ENCODE measurements around the gene CD58. TPM values are rescaled to one million over a fixed set of nuclear protein-coding genes. Genes with fewer than 3 reads are reported as not detected.
"Not testable (repeated sequence)": the region's sequence is repeated elsewhere in the genome, so short reads cannot be mapped to it uniquely, and the experiment has no call there.

Gene CD58
- total RNA-seq, 1 donor from 2014 or later, result 19.8 TPM

- ATAC-seq, result peak; percentile 33
These were observed 959 bp downstream of the CD58 start for GRCh38 chr1:116569776-116570357.

GRCh38 chr1:116569381-116569670 is 1.5 kb downstream of the CD58 start:
- no peak for ATAC-seq

- no peak for ATAC-seq
These were observed 2.0 kb downstream of the CD58 start for GRCh38 chr1:116568662-116569380.

GRCh38 chr1:116567790-116568661 is 2.8 kb downstream of the CD58 start:
- ATAC-seq, result no peak

GRCh38 chr1:116565222-116565621 is 5.6 kb downstream of the CD58 start:
- no peak for ATAC-seq

GRCh38 chr1:116564426-116564825 is 6.4 kb downstream of the CD58 start:
- ATAC-seq, result no peak

- ATAC-seq, result not testable (repeated sequence)
These were observed 8.4 kb downstream of the CD58 start for GRCh38 chr1:116562465-116562864.

- no peak for ATAC-seq
These were observed 9.3 kb downstream of the CD58 start for GRCh38 chr1:116561563-116561962.

GRCh38 chr1:116560704-116561490 is 9.9 kb downstream of the CD58 start:
- ATAC-seq, result no peak

- no peak for ATAC-seq
These were observed 11.5 kb downstream of the CD58 start for GRCh38 chr1:116559304-116559761.

- no peak for ATAC-seq
These were observed 12.3 kb downstream of the CD58 start for GRCh38 chr1:116558571-116558970.

- ATAC-seq, result no peak
These were observed 12.7 kb downstream of the CD58 start for GRCh38 chr1:116558140-116558549.

GRCh38 chr1:116557323-116557878 is 13.4 kb downstream of the CD58 start:
- no peak for ATAC-seq

GRCh38 chr1:116556289-116557006 is 14.4 kb downstream of the CD58 start:
- ATAC-seq, result peak; percentile 98

GRCh38 chr1:116554924-116555323 is 15.9 kb downstream of the CD58 start:
- no peak for ATAC-seq

- peak; percentile 53 for ATAC-seq
These were observed 17.3 kb downstream of the CD58 start for GRCh38 chr1:116553386-116554115.

GRCh38 chr1:116546354-116546977 is 24.4 kb downstream of the CD58 start:
- ATAC-seq, result no peak

GRCh38 chr1:116545359-116545705 is 25.5 kb downstream of the CD58 start:
- ATAC-seq, result peak; percentile 19

- ATAC-seq, result peak; percentile 17
These were observed 26.1 kb downstream of the CD58 start for GRCh38 chr1:116544588-116545358.

GRCh38 chr1:116540088-116540487 is 30.7 kb downstream of the CD58 start:
- ATAC-seq, result no peak

Data from esophagus mucosa (tissue), 1 donor.